ENCODE measurements around the gene PCDHB10.
"Not testable (repeated sequence)": the region's sequence is repeated elsewhere in the genome, so short reads cannot be mapped to it uniquely, and the experiment has no call there.

The PCDHB10 gene
- total RNA-seq, result 0 to 0.99 (median 0) reads per million in 17 experiments

DNA sequence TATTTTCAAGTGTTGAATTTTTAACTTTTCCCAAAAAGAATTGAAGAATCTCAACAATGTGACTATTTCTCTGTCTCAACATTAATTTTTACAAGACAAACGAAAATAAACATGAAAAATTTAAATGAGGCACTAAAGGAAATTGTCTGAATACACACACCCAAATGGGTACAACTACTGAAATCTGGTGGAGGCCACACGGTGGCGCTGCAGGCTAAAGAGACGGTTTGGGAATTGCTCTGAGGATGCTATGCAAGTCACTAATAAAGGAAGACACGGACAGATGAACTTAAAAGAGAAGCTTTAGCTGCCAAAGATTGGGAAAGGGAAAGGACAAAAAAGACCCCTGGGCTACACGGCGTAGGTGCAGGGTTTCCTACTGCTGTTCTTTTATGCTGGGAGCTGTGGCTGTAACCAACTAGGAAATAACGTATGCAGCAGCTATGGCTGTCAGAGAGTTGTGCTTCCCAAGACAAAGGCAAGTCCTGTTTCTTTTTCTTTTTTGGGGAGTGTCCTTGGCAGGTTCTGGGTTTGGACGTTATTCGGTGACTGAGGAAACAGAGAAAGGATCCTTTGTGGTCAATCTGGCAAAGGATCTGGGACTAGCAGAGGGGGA, at the start of gene PCDHB10:
PCDHB10 (plus strand) TSS at position 244 of the 616 bp plus-strand sequence; CDS start at position 444, 200 bp downstream.
- peak; percentile 2 to 26 (median 16) for DNase-seq

DNA sequence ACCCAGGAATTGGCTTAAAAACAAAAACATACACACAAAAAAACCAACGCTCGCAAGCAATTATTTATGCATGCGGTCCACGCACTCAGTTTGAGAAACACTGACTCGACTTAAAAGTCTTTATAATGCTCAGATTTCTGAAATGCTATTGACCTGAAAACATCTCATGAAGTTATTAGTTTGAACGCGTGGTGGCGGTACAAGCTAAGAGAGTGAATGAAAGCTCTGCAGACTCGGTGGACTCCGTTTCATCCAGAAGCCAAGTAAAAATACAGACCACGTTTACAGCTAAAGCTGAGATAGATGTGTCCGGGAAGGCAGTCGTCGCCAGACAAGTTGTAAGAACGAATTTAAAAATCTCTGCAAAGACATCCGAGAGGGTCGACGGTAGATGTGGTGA, 42.3 kb upstream of the PCDHB10 start, which contains the start of gene PCDHB6:
PCDHB6 (plus strand) TSS at position 246 of the 400 bp plus-strand sequence. CDS start 201 bp downstream, outside the sequence.
- no peak for DNase-seq

DNA sequence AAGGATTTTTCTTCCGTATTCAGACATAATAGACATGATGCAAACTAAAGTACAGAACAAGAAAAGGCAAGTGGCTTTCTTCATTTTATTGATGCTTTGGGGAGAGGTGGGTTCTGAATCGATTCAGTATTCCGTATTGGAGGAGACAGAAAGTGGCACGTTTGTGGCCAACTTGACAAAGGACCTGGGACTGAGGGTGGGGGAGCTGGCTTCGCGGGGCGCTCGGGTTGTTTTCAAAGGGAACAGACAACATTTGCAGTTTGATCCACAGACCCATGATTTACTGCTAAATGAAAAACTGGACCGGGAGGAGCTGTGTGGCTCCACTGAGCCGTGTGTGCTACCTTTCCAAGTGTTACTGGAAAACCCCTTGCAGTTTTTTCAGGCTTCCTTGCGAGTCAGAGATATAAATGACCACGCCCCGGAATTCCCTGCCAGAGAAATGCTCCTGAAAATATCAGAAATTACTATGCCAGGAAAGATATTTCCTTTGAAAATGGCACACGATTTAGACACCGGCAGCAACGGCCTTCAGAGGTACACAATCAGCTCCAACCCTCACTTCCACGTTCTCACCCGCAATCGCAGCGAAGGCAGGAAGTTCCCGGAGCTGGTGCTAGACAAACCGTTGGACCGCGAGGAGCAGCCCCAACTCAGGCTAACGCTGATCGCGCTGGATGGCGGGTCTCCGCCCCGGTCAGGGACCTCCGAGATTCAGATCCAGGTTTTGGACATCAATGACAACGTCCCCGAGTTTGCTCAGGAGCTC, 41.7 kb upstream of the PCDHB10 start:
- no peak for DNase-seq

DNA sequence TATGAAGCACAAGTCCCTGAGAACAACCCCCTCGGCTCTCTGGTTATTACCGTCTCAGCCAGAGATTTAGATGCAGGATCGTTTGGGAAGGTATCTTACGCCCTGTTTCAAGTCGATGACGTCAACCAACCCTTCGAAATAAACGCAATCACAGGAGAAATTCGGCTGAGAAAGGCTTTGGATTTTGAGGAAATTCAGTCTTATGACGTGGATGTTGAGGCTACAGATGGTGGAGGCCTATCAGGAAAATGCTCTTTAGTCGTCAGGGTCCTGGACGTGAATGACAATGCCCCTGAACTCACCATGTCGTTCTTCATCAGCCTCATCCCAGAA, 41.2 kb upstream of the PCDHB10 start:
- no peak for DNase-seq

DNA sequence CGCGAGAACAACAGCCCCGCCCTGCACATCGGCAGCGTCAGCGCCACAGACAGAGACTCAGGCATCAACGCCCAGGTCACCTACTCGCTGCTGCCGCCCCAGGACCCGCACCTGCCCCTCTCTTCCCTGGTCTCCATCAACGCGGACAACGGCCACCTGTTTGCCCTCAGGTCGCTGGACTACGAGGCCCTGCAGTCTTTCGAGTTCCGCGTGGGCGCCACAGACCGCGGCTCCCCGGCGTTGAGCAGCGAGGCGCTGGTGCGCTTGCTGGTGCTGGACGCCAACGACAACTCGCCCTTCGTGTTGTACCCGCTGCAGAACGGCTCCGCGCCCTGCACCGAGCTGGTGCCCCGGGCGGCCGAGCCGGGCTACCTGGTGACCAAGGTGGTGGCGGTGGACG, 40.5 kb upstream of the PCDHB10 start:
- DNase-seq, result not testable (repeated sequence)

DNA sequence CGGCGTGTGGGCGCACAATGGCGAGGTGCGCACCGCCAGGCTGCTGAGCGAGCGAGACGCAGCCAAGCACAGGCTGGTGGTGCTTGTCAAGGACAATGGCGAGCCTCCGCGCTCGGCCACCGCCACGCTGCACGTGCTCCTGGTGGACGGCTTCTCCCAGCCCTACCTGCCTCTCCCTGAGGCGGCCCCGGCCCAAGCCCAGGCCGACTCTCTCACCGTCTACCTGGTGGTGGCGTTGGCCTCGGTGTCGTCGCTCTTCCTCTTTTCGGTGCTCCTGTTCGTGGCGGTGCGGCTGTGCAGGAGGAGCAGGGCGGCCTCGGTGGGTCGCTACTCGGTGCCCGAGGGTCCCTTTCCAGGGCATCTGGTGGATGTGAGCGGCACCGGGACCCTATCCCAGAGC, 40.1 kb upstream of the PCDHB10 start:
- DNase-seq, result not testable (repeated sequence)

DNA sequence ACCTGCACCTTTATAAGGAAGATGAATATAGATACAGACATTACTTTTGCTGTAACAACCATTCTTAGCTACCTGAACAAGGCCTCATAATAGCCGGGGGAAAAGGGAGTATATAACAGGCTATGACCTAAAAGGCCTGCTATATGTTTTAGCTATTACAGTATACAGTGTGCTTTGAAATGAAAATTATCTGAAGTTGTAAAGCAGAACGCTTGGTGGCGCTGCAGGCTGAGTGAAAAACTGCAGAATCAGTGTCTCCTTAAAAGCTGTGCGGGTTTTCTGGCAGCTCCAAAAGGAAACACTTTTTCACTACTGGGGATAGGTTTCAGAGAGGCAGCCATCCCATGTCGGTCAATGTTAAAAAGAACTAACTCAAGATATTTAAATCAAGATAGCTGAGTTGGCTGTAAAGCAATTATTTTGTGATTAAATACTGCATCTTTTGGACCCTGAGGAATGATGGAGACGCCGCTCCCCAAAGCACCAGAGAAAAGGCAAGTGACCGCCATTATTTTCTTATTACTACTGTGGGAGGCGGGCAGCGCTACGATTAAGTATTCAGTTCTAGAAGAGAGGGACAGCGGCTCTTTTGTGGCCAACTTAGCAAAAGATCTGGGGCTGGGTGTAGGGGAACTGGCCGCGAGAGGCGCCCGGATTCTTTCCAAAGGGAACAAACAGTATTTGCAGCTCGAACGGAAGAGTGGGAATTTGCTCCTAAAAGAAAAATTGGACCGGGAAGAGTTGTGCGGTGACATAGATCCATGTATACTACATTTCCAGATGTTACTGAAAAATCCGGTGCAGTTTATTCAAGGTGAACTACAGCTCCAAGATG, 36.4 kb upstream of the PCDHB10 start:
- DNase-seq, result no peak

DNA sequence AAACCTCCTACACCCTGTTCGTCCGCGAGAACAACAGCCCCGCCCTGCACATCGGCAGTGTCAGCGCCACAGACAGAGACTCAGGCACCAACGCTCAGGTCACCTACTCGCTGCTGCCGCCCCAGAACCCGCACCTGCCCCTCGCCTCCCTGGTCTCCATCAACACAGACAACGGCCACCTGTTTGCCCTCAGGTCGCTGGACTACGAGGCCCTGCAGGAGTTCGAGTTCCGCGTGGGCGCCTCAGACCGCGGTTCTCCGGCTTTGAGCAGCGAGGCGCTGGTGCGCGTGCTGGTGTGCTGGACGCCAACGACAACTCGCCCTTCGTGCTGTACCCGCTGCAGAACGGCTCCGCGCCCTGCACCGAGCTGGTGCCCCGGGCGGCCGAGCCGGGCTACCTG, 34.8 kb upstream of the PCDHB10 start:
- not testable (repeated sequence) for DNase-seq

DNA sequence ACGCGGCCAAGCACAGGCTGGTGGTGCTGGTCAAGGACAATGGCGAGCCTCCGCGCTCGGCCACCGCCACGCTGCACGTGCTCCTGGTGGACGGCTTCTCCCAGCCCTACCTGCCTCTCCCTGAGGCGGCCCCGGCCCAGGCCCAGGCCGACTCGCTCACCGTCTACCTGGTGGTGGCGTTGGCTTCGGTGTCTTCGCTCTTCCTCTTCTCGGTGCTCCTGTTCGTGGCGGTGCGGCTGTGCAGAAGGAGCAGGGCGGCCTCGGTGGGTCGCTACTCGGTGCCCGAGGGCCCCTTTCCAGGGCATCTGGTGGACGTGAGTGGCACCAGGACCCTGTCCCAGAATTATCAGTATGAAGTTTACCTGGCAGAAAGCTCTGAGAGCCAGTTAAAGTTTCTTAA, 34.3 kb upstream of the PCDHB10 start:
- not testable (repeated sequence) for DNase-seq

DNA sequence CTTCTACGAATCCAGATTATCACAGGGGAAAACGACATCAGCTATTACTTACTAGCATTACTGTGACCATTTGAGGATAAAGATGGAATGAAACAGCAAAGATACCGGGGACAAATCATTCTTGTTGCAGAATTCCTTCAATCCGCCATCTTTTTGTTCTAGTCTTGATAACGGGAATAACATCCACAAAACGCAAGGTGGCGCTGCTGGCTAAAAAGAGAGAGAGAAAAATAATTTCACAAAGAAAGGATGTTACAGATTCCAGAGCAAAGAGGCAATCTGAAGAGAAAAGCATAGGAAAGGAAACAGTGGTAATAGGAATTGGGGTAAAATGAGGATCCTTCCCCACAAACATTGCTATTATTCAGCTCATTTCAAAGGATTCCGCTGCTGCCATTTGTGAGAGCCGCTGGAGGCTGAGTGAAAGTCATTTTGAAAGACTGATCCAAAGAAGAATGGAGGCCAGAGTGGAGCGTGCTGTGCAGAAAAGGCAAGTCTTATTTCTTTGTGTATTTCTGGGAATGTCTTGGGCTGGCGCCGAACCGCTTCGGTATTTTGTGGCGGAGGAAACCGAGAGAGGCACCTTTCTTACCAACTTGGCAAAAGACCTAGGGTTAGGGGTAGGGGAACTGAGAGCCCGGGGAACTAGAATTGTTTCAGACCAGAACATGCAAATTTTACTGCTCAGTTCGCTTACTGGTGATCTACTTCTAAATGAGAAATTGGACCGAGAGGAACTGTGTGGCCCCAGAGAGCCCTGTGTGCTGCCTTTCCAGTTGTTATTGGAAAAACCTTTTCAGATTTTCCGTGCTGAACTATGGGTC, 19.6 kb upstream of the PCDHB10 start, which contains the start of gene PCDHB7:
PCDHB7 (plus strand) TSS at position 264 of the 824 bp plus-strand sequence; CDS start at position 456, 192 bp downstream.
- peak in 2 of 4 experiments; percentile 7 to 8 for DNase-seq

DNA sequence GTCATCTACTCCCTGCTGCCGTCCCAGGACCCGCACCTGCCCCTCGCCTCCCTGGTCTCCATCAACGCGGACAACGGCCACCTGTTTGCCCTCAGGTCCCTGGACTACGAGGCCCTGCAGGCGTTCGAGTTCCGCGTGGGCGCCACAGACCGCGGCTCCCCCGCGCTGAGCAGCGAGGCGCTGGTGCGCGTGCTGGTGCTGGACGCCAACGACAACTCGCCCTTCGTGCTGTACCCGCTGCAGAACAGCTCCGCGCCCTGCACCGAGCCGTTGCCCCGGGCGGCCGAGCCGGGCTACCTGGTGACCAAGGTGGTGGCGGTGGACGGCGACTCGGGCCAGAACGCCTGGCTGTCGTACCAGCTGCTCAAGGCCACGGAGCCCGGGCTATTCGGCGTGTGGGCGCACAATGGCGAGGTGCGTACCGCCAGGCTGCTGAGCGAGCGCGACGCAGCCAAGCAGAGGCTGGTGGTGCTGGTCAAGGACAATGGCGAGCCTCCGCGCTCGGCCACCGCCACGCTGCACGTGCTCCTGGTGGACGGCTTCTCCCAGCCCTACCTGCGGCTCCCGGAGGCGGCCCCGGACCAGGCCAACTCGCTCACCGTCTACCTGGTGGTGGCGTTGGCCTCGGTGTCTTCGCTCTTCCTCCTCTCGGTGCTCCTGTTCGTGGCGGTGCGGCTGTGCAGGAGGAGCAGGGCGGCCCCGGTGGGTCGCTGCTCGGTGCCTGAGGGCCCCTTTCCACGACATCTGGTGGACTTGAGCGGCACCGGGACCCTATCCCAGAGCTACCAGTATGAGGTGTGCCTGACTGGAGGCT, 17.7 kb upstream of the PCDHB10 start:
- DNase-seq, result not testable (repeated sequence)

DNA sequence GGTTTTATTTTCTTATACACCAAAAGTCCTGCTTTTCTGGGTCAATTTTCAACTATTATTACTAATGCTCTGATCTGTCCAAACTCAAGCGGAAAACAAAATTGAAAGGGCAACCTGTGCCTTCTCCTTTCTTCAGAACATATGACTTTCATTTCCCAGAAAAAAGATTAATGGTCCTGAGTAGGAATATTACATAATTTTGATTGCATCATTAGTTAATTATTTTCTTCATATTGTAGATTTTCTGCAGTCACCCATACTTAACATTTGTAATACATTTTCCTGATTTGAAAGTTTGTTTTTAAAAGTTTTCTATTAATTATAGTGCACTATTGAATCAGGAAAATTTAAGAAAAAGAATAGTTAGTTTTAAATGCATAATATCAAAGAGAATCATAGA, 16.2 kb upstream of the PCDHB10 start:
- no peak for DNase-seq

DNA sequence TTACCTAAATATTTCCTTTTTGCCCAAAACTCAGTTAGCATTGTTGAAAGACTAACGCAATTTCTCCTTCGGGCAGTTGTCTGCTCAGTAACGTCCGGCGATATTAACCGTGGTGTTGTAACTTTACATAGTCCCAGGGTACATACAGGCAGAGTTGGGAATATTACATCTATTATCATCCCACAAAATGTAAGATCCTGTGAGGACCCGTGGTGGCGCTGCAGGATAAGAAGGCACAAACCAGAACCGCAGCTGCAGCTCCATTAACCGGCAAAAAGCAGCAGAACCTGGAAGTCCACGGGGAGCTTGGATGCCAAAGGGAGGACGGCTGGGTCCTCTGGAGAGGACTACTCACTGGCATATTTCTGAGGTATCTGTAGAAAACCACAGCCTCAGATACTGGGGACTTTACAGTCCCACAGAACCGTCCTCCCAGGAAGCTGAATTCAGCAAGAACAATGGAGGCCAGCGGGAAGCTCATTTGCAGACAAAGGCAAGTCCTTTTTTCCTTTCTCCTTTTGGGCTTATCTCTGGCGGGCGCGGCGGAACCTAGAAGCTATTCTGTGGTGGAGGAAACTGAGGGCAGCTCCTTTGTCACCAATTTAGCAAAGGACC, 14.5 kb upstream of the PCDHB10 start, which contains the start of gene PCDHB8:
PCDHB8 (plus strand) TSS at position 214 of the 615 bp plus-strand sequence; CDS start at position 459, 245 bp downstream.
- DNase-seq, result not testable (repeated sequence)

DNA sequence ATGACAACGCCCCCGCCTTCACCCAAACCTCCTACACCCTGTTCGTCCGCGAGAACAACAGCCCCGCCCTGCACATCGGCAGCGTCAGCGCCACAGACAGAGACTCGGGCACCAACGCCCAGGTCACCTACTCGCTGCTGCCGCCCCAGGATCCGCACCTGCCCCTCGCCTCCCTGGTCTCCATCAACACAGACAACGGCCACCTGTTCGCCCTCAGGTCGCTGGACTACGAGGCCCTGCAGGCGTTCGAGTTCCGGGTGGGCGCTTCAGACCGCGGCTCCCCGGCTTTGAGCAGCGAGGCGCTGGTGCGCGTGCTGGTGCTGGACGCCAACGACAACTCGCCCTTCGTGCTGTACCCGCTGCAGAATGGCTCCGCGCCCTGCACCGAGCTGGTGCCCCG, 12.8 kb upstream of the PCDHB10 start:
- DNase-seq, result not testable (repeated sequence)

DNA sequence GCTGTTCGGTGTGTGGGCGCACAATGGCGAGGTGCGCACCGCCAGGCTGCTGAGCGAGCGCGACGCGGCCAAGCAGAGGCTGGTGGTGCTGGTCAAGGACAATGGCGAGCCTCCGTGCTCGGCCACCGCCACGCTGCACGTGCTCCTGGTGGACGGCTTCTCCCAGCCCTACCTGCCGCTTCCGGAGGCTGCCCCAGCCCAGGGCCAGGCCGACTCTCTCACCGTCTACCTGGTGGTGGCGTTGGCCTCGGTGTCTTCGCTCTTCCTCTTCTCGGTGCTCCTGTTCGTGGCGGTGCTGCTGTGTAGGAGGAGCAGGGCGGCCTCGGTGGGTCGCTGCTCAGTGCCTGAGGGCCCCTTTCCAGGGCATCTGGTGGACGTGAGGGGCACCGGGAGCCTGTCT, 12.3 kb upstream of the PCDHB10 start:
- DNase-seq, result not testable (repeated sequence)

DNA sequence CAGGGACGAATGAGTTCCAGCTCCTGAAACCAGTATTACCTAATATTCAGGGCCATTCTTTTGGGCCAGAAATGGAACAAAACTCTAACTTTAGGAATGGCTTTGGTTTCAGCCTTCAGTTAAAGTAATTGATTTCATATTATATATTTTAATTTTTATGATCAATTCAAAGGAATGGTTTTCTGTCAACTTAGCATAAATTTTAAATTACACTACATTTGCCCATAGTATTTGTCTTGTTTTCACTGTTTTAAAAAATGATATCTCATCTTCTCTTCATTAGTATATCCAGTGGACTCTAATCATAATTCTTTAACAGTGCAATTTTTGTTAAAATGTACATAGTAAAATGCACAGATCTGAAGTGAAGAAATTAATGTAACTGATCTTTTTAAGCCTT, 11.8 kb upstream of the PCDHB10 start:
- no peak for DNase-seq

DNA sequence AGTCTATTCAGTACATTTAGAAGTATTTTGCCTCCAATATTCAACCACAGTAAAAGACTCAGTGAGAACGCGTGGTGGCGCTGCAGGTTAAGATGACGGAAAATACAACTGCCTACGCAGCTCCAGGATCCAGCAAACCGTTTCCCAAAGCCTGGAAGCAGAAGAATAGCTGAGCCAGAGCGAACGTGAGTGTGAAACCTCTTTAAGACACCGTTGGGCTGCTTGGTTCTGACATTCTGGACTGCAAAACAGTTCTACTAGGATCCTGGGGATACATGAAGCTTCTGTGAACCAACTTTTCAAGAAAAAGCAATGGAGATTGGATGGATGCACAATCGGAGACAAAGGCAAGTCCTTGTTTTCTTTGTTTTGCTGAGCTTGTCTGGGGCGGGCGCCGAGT, 9.9 kb upstream of the PCDHB10 start, which contains the start of gene PCDHB16:
PCDHB16 (plus strand) TSS at position 140 of the 400 bp plus-strand sequence; CDS start at position 313, 173 bp downstream.
- DNase-seq, result no peak

DNA sequence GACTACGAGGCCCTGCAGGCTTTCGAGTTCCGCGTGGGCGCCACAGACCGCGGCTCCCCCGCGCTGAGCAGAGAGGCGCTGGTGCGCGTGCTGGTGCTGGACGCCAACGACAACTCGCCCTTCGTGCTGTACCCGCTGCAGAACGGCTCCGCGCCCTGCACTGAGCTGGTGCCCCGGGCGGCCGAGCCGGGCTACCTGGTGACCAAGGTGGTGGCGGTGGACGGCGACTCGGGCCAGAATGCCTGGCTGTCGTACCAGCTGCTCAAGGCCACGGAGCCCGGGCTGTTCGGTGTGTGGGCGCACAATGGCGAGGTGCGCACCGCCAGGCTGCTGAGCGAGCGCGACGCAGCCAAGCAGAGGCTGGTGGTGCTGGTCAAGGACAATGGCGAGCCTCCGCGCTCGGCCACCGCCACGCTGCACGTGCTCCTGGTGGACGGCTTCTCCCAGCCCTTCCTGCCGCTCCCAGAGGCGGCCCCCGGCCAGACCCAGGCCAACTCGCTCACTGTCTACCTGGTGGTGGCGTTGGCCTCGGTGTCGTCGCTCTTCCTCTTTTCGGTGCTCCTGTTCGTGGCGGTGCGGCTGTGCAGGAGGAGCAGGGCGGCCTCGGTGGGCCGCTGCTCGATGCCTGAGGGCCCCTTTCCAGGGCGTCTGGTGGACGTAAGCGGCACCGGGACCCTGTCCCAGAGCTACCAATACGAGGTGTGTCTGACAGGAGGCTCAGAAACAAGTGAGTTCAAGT, 7.9 kb upstream of the PCDHB10 start:
- DNase-seq, result not testable (repeated sequence)

DNA sequence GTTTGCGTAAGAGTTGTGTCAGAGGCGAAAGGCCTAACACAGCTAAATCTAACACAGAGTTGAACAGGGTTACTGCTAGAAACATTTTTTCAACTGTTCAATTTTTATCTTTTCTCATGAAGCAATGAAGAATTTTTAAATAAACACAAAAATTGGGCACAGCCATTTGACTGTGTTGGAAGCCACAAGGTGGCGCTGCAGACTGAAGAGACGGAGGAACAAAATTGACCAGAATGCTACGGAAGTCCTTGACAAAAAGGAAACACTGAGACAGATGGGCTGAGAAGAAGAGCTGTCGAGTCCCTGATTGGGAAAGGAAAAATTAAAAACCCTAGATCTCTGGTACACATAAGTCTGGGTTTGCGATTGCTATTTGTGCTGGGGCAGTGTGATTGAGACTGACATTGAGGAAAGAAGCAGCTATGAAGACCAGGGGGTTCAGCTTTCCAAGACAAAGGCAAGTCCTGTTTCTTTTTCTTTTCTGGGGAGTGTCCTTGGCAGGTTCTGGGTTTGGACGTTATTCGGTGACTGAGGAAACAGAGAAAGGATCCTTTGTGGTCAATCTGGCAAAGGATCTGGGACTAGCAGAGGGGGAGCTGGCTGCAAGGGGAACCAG, 5.1 kb upstream of the PCDHB10 start, which contains the start of gene PCDHB9:
PCDHB9 (plus strand) TSS at position 265 of the 616 bp plus-strand sequence; CDS start at position 423, 158 bp downstream.
- DNase-seq, result peak in 3 of 4 experiments; percentile 5 to 28 (median 18)

All from suppressor macrophage (primary cell).